PC-9 (cell line): ENCODE results near the gene PPP1R2. TPM values are rescaled to one million over a fixed set of nuclear protein-coding genes. Genes with fewer than 3 reads are reported as not detected.
A peak's percentile ranks its signal among the peaks of the same experiment; 100 is the strongest.

Experiments used
- BruUV-seq: library from RNA; stranded (reverse); fragments of 400-500 nt; replicated peaks from 2 replicates; lab custom pipeline; 2021; lab: Mats Ljungman, UMichigan
- CTCF ChIA-PET: fragments of 300-600 bp; sonication (Branson Sonifier 250); formaldehyde crosslinking; loops from one replicate; lab custom pipeline; 2022; ENCODE audit warnings: antibody characterized with exemption; lab: Charles Lee
- POLR2A ChIA-PET: fragments of 300-600 bp; sonication (Branson Sonifier 250); formaldehyde crosslinking; loops from one replicate; lab custom pipeline; 2022; ENCODE audit warnings: antibody characterized with exemption; ENCODE audit not compliant: unreplicated experiment; lab: Charles Lee
- DNase-seq, 2 experiments: peaks; one replicate each; pipeline versions ENCODE4 v3.0.0 to v3.0.0-alpha.2; 2015 to 2022; ENCODE audit warnings: mixed read lengths in 1 of 2
- H2AFZ ChIP-seq: fragments of 200-600 bp; sonication (generic); 2 replicates; pipeline ENCODE4 v1.8.1; 2017; ENCODE audit warnings: antibody characterized with exemption
- H3F3A ChIP-seq: fragments of 200-600 bp; sonication (generic); 2 replicates; pipeline ENCODE4 v1.8.1; 2017; ENCODE audit warnings: antibody characterized with exemption, mild to moderate bottlenecking, low read depth; ENCODE audit not compliant: insufficient read depth
- H3K27ac ChIP-seq: fragments of 200-600 bp; sonication (generic); 2 replicates; pipeline ENCODE4 v1.6.1; 2016; ENCODE audit warnings: mixed run types
- H3K27me3 ChIP-seq: fragments of 200-600 bp; sonication (generic); 2 replicates; pipeline ENCODE4 v1.6.1; 2016; ENCODE audit warnings: low read depth, mixed run types; ENCODE audit not compliant: insufficient read depth
- H3K36me3 ChIP-seq: fragments of 200-600 bp; sonication (generic); 2 replicates; pipeline ENCODE4 v1.6.1; 2016; ENCODE audit warnings: low read depth, mixed run types
- H3K4me1 ChIP-seq: fragments of 200-600 bp; sonication (generic); replicated peaks from 2 replicates; pipeline ENCODE4 v1.6.1; 2016; ENCODE audit warnings: mixed run types; ENCODE audit not compliant: insufficient read depth
- H3K4me2 ChIP-seq: fragments of 200-600 bp; sonication (generic); 2 replicates; pipeline ENCODE4 v1.6.1; 2017; ENCODE audit warnings: mixed run types
- H3K4me3 ChIP-seq: fragments of 200-600 bp; sonication (generic); 2 replicates; pipeline ENCODE4 v1.6.1; 2016; ENCODE audit warnings: mixed run types
- H3K79me2 ChIP-seq: fragments of 200-600 bp; sonication (generic); 2 replicates; pipeline ENCODE4 v1.6.1; 2017; ENCODE audit warnings: low read depth, mixed run types
- H3K9me2 ChIP-seq: fragments of 200-600 bp; sonication (generic); 2 replicates; pipeline ENCODE4 v1.8.1; 2017; ENCODE audit warnings: mild to moderate bottlenecking; ENCODE audit not compliant: insufficient read depth
- H3K9me3 ChIP-seq: fragments of 200-600 bp; sonication (generic); 2 replicates; pipeline ENCODE4 v1.8.1; 2016; ENCODE audit warnings: low read depth; ENCODE audit not compliant: insufficient read depth
- H4K20me1 ChIP-seq: fragments of 200-600 bp; sonication (generic); 2 replicates; pipeline ENCODE4 v1.8.1; 2017; ENCODE audit not compliant: insufficient read depth
- EZH2 ChIP-seq: fragments of 200-600 bp; sonication (generic); IDR thresholded peaks from 2 replicates; pipeline ENCODE4 v1.8.0; 2017; ENCODE audit warnings: antibody characterized with exemption, low read depth
- intact Hi-C: fragments of 100-400 bp; cut with micrococcal nuclease; formaldehyde crosslinking; loops from one replicate; pipeline ENCODE4 v1.10.0; 2022; ENCODE audit not compliant: unreplicated experiment
- total RNA-seq: library from RNA; stranded (reverse); gene quantifications from 2 replicates; pipeline ENCODE4 v1.2.3, GENCODE V29; 2021
- TF ChIP-seq, protein P1 (sequence below): fragments of 200-600 bp; sonication (generic); conservative IDR thresholded peaks from 2 replicates; pipeline ENCODE4 v1.6.1; 2017; ENCODE audit warnings: mixed run types, antibody characterized with exemption, mild to moderate bottlenecking, moderate library complexity

Gene PPP1R2
- total RNA-seq, 1 experiment from 2014 or later: 49.1 TPM

GRCh38 chr3:195583831-195584542, 40.9 kb upstream of the PPP1R2 start, which contains the start of gene APOD:
Gene APOD (minus strand): TSS chr3:195583940. CDS start chr3:195579461, 4,479 bp downstream.
- Histone ChIP-seq H3K4me2 (no peak within 1 kb of the TSS), H3K36me3 (no peaks in the 10 kb centered on the region), H3K27ac (no peak within 1 kb of the TSS), H4K20me1 (no peaks in the 10 kb centered on the region), H2AFZ (no peak within 1 kb of the TSS), H3F3A (no peaks in the 10 kb centered on the region; the same call in 1 of the 2 replicates), H3K4me3 (no peak within 1 kb of the TSS), H3K9me3 (no peaks in the 10 kb centered on the region), H3K4me1 (peaks cover 15% of the 10 kb centered on the region; the same call in 1 of the 2 replicates), H3K27me3 (peaks cover 19% of the 10 kb centered on the region), H3K79me2 (no peaks in the 10 kb centered on the region), H3K9me2 (no peaks in the 10 kb centered on the region)
- POLR2A ChIA-PET: interaction anchor here (0.6 to 0.7 kb wide), 2 partner anchors 51 to 310 kb away, joined by 5 read pairs; no protein-coding TSS in a partner anchor
- peak in 1 of 2 experiments; percentile 34 for DNase-seq
- BruUV-seq: no TSS peak
- TF ChIP-seq EZH2: no peak
- TF ChIP-seq, protein P1, sequence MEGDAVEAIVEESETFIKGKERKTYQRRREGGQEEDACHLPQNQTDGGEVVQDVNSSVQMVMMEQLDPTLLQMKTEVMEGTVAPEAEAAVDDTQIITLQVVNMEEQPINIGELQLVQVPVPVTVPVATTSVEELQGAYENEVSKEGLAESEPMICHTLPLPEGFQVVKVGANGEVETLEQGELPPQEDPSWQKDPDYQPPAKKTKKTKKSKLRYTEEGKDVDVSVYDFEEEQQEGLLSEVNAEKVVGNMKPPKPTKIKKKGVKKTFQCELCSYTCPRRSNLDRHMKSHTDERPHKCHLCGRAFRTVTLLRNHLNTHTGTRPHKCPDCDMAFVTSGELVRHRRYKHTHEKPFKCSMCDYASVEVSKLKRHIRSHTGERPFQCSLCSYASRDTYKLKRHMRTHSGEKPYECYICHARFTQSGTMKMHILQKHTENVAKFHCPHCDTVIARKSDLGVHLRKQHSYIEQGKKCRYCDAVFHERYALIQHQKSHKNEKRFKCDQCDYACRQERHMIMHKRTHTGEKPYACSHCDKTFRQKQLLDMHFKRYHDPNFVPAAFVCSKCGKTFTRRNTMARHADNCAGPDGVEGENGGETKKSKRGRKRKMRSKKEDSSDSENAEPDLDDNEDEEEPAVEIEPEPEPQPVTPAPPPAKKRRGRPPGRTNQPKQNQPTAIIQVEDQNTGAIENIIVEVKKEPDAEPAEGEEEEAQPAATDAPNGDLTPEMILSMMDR: no peak
- intact Hi-C loops: no loop called here
- CTCF ChIA-PET: interaction anchor here (0.6 to 0.7 kb wide), 3 partner anchors 24 to 786 kb away, joined by 3 to 5 read pairs (median 3); no protein-coding TSS in a partner anchor

DNA sequence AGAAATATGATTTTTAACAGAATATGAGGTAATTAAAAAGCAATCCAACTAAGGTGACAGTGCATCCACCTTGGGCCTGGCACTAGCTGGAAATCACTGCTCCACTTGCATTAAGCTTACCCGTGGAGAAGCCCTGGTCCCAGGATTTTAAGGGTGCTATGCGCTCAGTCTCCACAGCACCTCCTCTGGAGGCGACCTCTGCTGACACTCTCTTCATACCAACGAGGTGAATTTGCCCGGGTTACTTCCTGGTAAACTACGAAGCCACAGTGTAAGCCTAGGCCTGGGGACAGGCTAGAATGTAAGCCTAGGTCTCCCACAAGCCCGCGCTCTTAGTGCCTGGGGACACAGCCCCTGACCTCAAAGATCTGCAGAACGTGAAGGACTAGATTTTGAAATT, 39.8 kb upstream of the PPP1R2 start:
- H3K27me3 ChIP-seq: peaks cover 9% of the 10 kb centered on the region; the same call in 1 of the 2 replicates
- peak in 1 of 2 experiments; percentile 60 for DNase-seq
- no peak overlapping the region for H3K4me2 ChIP-seq
- H3K27ac ChIP-seq: no peak overlapping the region
- ChIA-PET CTCF (interaction anchor here (0.6 kb wide), 1 partner anchor 192 kb away, joined by 7 read pairs; no protein-coding TSS in a partner anchor), POLR2A (interaction anchor here (0.6 kb wide), 1 partner anchor 230 kb away, joined by 5 read pairs; no protein-coding TSS in a partner anchor)
- no TSS peak for BruUV-seq
- no peak overlapping the region for H2AFZ ChIP-seq
- H3K9me2 ChIP-seq: no peaks in the 10 kb centered on the region
- no peaks in the 10 kb centered on the region for H3K9me3 ChIP-seq
- no peak overlapping the region for H3K4me3 ChIP-seq
- intact Hi-C loops: no loop called here
- H3K36me3 ChIP-seq: no peaks in the 10 kb centered on the region
- H3K4me1 ChIP-seq: peaks cover 15% of the 10 kb centered on the region; the same call in 1 of the 2 replicates
- H3F3A ChIP-seq: no peaks in the 10 kb centered on the region; the same call in 1 of the 2 replicates
- H4K20me1 ChIP-seq: no peaks in the 10 kb centered on the region
- TF ChIP-seq, protein P1: no peak
- TF ChIP-seq EZH2: no peak
- no peaks in the 10 kb centered on the region for H3K79me2 ChIP-seq

GRCh38 chr3:195580744-195581443, 37.8 kb upstream of the PPP1R2 start:
- Histone ChIP-seq H3K79me2 (no peaks in the 10 kb centered on the region), H3K36me3 (no peaks in the 10 kb centered on the region), H3K27me3 (no peaks in the 10 kb centered on the region), H4K20me1 (no peaks in the 10 kb centered on the region), H3K9me2 (no peaks in the 10 kb centered on the region), H3K9me3 (no peaks in the 10 kb centered on the region), H3K4me3 (no peak overlapping the region), H3K4me2 (no peak overlapping the region), H2AFZ (no peak overlapping the region), H3F3A (no peaks in the 10 kb centered on the region; the same call in 1 of the 2 replicates), H3K27ac (no peak overlapping the region), H3K4me1 (peaks cover 15% of the 10 kb centered on the region; the same call in 1 of the 2 replicates)
- ChIA-PET POLR2A (interaction anchor here (0.6 kb wide), 1 partner anchor 241 kb away, joined by 3 read pairs; no protein-coding TSS in a partner anchor), CTCF (no interaction called here)
- intact Hi-C loops: no loop called here
- no peak for TF ChIP-seq EZH2
- TF ChIP-seq, protein P1: no peak
- DNase-seq: peak in 1 of 2 experiments; percentile 39
- BruUV-seq: no TSS peak
